GM10847 (cell line): Measurements from ENCODE around the gene ENTPD6.

Source experiments
- POLR2A ChIP-seq: IDR thresholded peaks from 2 replicates; pipeline ENCODE4 v1.6.1; 2011; ENCODE audit not compliant: insufficient read length; ENCODE audit errors: extremely low read depth

ENTPD6 gene

GRCh38 chr20:25272223-25273000 lies 76.9 kb downstream of the ENTPD6 start:
- TF ChIP-seq POLR2A = no peak

GRCh38 chr20:25273046-25273445 lies 77.5 kb downstream of the ENTPD6 start:
- no peak for TF ChIP-seq POLR2A

GRCh38 chr20:25273541-25274358 lies 78.2 kb downstream of the ENTPD6 start:
- TF ChIP-seq POLR2A = no peak

- TF ChIP-seq POLR2A = no peak
Measured at GRCh38 chr20:25274481-25274880, 79.0 kb downstream of the ENTPD6 start.

- no peak for TF ChIP-seq POLR2A
Measured at GRCh38 chr20:25274891-25275812, 79.6 kb downstream of the ENTPD6 start.

- TF ChIP-seq POLR2A = no peak
Measured at GRCh38 chr20:25275813-25276532, 80.5 kb downstream of the ENTPD6 start.
